ENCODE results near the gene CCDC50.

GRCh38 chr3:191409791-191410359, 80.7 kb downstream of the CCDC50 start:
- TF ChIP-seq CTCF (IDR thresholded peaks at IDR 0.05) (no peak), POLR2AphosphoS5 (IDR thresholded peaks at IDR 0.05) (no peak), EP300 (IDR thresholded peaks at IDR 0.05) (no peak)

All from stomach (tissue), 4 donors.